ENCODE results near the gene NR0B2. TPM values are rescaled to one million over a fixed set of nuclear protein-coding genes. Genes with fewer than 3 reads are reported as not detected.

NR0B2 gene
- polyA plus RNA-seq, 1 donor from 2014 or later = not detected

- Histone ChIP-seq H3K79me2 (replicated peaks; ENCODE audit: insufficient read depth, low read length) (peaks cover 16% of the 10 kb centered on the region), H4K20me1 (ENCODE audit: insufficient read depth) (no peaks in the 10 kb centered on the region), H3K27me3 (ENCODE audit: insufficient read depth, low read depth, low read length) (no peaks in the 10 kb centered on the region), H3K9me2 (ENCODE audit: insufficient read depth, low read length) (no peaks in the 10 kb centered on the region), H3K27ac (ENCODE audit: low read length) (no peak overlapping the region), H3F3A (ENCODE audit: insufficient read depth, low read length, poor library complexity, severe bottlenecking) (no peaks in the 10 kb centered on the region), H3K9ac (ENCODE audit: low read length) (no peak overlapping the region), H2AFZ (ENCODE audit: low read depth, low read length) (no peak overlapping the region), H3K9me3 (ENCODE audit: low read length) (no peaks in the 10 kb centered on the region), H3K4me2 (ENCODE audit: low read length) (no peak overlapping the region), H3K36me3 (ENCODE audit: insufficient read depth, low read length) (peaks cover 7% of the 10 kb centered on the region), H3K4me3 (ENCODE audit: low read length) (no peak overlapping the region)
- TF ChIP-seq MXI1 (conservative IDR thresholded peaks at IDR 0.05; ENCODE audit: poor library complexity, severe bottlenecking) = no peak
- no peak for TF ChIP-seq CTCF (IDR thresholded peaks at IDR 0.05; ENCODE audit: poor library complexity, severe bottlenecking)
- TF ChIP-seq, protein P1, sequence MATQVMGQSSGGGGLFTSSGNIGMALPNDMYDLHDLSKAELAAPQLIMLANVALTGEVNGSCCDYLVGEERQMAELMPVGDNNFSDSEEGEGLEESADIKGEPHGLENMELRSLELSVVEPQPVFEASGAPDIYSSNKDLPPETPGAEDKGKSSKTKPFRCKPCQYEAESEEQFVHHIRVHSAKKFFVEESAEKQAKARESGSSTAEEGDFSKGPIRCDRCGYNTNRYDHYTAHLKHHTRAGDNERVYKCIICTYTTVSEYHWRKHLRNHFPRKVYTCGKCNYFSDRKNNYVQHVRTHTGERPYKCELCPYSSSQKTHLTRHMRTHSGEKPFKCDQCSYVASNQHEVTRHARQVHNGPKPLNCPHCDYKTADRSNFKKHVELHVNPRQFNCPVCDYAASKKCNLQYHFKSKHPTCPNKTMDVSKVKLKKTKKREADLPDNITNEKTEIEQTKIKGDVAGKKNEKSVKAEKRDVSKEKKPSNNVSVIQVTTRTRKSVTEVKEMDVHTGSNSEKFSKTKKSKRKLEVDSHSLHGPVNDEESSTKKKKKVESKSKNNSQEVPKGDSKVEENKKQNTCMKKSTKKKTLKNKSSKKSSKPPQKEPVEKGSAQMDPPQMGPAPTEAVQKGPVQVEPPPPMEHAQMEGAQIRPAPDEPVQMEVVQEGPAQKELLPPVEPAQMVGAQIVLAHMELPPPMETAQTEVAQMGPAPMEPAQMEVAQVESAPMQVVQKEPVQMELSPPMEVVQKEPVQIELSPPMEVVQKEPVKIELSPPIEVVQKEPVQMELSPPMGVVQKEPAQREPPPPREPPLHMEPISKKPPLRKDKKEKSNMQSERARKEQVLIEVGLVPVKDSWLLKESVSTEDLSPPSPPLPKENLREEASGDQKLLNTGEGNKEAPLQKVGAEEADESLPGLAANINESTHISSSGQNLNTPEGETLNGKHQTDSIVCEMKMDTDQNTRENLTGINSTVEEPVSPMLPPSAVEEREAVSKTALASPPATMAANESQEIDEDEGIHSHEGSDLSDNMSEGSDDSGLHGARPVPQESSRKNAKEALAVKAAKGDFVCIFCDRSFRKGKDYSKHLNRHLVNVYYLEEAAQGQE (IDR thresholded peaks at IDR 0.05; ENCODE audit: borderline replicate concordance) = no peak
- TF ChIP-seq EZH2 (IDR thresholded peaks at IDR 0.05; ENCODE audit: borderline replicate concordance, insufficient read depth, low read length, poor library complexity, severe bottlenecking) = no peak
- no peak for TF ChIP-seq SMC3 (conservative IDR thresholded peaks at IDR 0.05; ENCODE audit: poor library complexity)
- TF ChIP-seq TAF1 (IDR thresholded peaks at IDR 0.05; ENCODE audit: low read depth) = no peak
- TF ChIP-seq EP300 (conservative IDR thresholded peaks at IDR 0.05; ENCODE audit: poor library complexity, severe bottlenecking) = no peak
- no peak for TF ChIP-seq POLR2AphosphoS5 (IDR thresholded peaks at IDR 0.05)
- no peak for TF ChIP-seq RAD21 (conservative IDR thresholded peaks at IDR 0.05)
Measured at GRCh38 chr1:26923711-26924110, 9.9 kb upstream of the NR0B2 start.

GRCh38 chr1:26922901-26923300, 9.1 kb upstream of the NR0B2 start:
- no peak for TF ChIP-seq CTCF (IDR thresholded peaks at IDR 0.05; ENCODE audit: poor library complexity, severe bottlenecking)
- no peak for TF ChIP-seq EZH2 (IDR thresholded peaks at IDR 0.05; ENCODE audit: borderline replicate concordance, insufficient read depth, low read length, poor library complexity, severe bottlenecking)
- TF ChIP-seq RAD21 (conservative IDR thresholded peaks at IDR 0.05) = no peak
- TF ChIP-seq POLR2AphosphoS5 (IDR thresholded peaks at IDR 0.05) = no peak
- no peak for TF ChIP-seq MXI1 (conservative IDR thresholded peaks at IDR 0.05; ENCODE audit: poor library complexity, severe bottlenecking)
- TF ChIP-seq, protein P1 (IDR thresholded peaks at IDR 0.05; ENCODE audit: borderline replicate concordance) = no peak
- no peak for TF ChIP-seq TAF1 (IDR thresholded peaks at IDR 0.05; ENCODE audit: low read depth)
- no peak for TF ChIP-seq EP300 (conservative IDR thresholded peaks at IDR 0.05; ENCODE audit: poor library complexity, severe bottlenecking)
- no peak for TF ChIP-seq SMC3 (conservative IDR thresholded peaks at IDR 0.05; ENCODE audit: poor library complexity)
- Histone ChIP-seq H3K9me2 (ENCODE audit: insufficient read depth, low read length) (no peaks in the 10 kb centered on the region), H3K4me2 (ENCODE audit: low read length) (peak overlapping the region; percentile 65), H2AFZ (ENCODE audit: low read depth, low read length) (no peak overlapping the region), H3K27me3 (ENCODE audit: insufficient read depth, low read depth, low read length) (no peaks in the 10 kb centered on the region), H3K27ac (ENCODE audit: low read length) (no peak overlapping the region), H3F3A (ENCODE audit: insufficient read depth, low read length, poor library complexity, severe bottlenecking) (no peaks in the 10 kb centered on the region), H3K4me3 (ENCODE audit: low read length) (peak overlapping the region; percentile 80), H3K79me2 (replicated peaks; ENCODE audit: insufficient read depth, low read length) (peaks cover 16% of the 10 kb centered on the region), H4K20me1 (ENCODE audit: insufficient read depth) (no peaks in the 10 kb centered on the region), H3K36me3 (ENCODE audit: insufficient read depth, low read length) (no peaks in the 10 kb centered on the region), H3K9ac (ENCODE audit: low read length) (no peak overlapping the region), H3K9me3 (ENCODE audit: low read length) (no peaks in the 10 kb centered on the region)
